ENCODE results near the gene OPCML.

DNA sequence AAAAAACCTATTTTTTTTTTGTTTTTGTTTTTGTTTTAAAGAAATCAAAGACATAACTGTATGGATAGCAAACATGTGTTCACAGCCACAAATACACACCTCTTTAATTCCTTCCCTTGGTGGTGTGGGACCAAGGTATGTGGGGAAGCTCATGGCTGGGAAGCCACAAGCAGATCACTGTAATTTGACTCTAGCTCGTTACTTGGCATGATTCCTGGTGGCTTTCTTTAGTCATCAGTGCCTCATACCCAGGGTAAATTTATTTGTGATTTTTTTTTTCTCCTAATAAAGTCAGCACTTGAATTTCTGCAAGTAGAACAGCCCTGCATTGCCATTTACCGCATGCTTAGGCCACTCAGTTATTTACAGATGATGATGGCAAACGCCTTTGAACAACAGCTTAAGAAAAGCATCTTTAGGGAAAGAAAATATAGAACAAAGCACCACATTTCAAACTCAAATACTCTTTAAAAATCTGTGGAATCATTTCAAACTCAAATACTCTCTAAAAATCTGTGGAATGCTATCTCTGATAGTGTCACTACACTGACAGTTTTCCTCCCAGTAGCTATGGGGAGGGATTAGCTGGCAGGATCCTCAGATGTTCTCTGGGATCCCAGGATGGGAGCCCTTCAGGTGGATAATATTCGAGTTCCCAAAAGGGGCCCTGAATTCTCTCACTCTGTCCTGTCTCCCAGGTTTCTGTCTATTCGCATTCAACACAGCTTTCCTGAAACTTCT, 687.2 kb downstream of the OPCML start:
- TF ChIP-seq EZH2 (IDR thresholded peaks at IDR 0.05; ENCODE audit: low read length): no peak
- TF ChIP-seq, protein P1, sequence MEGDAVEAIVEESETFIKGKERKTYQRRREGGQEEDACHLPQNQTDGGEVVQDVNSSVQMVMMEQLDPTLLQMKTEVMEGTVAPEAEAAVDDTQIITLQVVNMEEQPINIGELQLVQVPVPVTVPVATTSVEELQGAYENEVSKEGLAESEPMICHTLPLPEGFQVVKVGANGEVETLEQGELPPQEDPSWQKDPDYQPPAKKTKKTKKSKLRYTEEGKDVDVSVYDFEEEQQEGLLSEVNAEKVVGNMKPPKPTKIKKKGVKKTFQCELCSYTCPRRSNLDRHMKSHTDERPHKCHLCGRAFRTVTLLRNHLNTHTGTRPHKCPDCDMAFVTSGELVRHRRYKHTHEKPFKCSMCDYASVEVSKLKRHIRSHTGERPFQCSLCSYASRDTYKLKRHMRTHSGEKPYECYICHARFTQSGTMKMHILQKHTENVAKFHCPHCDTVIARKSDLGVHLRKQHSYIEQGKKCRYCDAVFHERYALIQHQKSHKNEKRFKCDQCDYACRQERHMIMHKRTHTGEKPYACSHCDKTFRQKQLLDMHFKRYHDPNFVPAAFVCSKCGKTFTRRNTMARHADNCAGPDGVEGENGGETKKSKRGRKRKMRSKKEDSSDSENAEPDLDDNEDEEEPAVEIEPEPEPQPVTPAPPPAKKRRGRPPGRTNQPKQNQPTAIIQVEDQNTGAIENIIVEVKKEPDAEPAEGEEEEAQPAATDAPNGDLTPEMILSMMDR (optimal IDR thresholded peaks at IDR 0.05 in 1 of 3, IDR thresholded peaks at IDR 0.05 in 1 of 3, conservative IDR thresholded peaks at IDR 0.05 in 1 of 3; ENCODE audit: extremely low read depth in 1 of 3, insufficient read depth in 2 of 3, low read length in 3 of 3): no peak

Measured in keratinocyte (primary cell).